NCI-H2196 treated with DMSO at 0.1 percent for 48 hours (cell line): Measurements from ENCODE around the gene C16orf95.

Source experiments
- DNase-seq: peaks from one replicate; lab custom pipeline; 2025; ENCODE audit not compliant: unreplicated experiment; lab: John Stamatoyannopoulos, UW

Gene C16orf95

DNA sequence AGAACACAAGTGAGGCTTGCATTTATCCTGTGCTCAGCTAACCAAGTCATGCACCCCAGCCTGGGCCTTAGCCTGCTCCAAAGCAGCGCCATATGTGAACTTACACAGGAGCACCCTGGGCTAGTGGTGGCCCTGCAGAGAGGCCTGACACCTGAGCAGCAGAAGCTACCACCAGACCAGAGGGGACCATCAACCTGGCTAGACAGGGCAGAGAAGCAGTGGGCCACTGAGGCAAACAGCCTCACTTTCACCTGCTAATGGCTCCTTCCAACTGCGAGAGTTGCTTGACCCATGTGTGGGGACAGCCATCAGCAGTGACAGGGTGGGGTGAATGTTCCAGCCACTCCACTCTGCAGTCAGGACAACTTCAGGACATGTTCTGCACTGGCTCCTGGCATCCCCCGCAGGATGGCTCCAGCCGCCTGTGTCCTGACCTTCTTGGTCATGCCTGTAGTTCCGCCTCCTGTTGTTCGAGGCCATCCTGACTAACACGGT, 2.9 kb upstream of the C16orf95 start:
- DNase-seq = no peak

- no peak for DNase-seq
Observed at GRCh38 chr16:87319011-87319410, 1.8 kb upstream of the C16orf95 start.

- DNase-seq = no peak
Observed at GRCh38 chr16:87317750-87318644, 805 bp upstream of the C16orf95 start.

DNA sequence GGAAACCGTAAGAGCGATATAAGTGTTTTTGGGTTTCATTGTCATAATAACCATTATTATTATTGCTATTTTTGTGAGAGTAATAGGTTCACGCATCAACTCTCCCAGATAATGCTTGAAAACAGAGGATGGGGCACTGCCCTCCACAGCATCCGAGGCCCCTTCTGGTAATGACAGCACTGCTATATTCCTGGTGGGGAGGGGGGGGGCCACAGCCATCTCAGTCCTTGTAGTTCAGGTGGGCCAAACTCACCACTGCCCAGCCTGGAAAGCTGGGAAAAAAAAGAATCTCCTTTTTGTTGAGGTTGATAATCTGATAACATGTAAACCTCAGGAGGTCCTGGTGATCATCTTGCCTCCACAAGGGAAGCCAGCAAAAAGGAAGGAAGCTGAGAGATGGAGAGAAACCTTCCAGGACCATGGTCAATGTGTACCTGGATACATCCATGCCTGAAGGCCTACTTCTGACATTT, 706 bp downstream of the C16orf95 start:
- DNase-seq = no peak

DNA sequence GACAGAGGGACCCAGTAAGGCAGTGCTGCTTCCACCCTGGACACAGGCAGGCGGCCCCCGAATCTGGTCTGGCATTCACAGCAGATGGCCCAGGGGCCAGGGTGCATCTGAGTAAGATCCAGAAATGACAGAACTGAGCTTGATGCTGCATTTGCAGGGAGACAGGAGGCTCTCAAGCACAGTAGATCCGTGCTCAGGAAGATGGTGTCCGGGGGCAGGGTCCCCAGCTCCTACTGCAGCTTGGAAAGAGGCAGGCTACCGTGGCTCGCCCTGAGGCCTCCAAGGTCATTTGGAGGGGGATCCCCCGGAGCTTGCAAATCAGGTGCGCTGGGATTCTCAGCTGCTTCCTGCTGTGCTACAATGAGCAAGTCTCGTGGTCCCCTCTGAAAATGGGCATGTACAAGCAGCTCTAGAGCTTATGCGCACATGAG, 2.2 kb downstream of the C16orf95 start:
- DNase-seq = no peak

- no peak for DNase-seq
Observed at GRCh38 chr16:87312008-87312407, 5.2 kb downstream of the C16orf95 start.

GRCh38 chr16:87311387-87311786, 5.8 kb downstream of the C16orf95 start:
- DNase-seq = no peak

DNA sequence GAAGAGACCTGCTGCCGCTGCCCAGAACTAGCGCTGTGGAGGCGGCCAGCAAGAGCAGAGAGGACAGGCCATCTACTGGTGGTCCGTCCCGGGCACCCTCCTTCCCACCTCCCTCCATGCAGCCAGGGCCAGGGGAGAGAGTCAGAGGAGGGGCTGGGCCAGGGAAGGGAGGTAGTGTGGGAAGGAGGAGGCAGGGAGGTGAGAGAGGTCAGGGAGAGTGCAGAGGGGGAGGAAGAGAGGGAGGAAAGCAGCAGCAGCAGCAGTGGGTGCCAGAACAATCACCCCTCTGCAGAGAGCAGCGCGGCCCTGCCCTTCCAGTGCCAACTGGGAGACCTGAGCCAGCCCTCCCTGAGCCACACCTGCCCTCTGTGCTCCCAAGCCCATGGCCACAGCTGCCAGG, 6.6 kb downstream of the C16orf95 start:
- DNase-seq = no peak

DNA sequence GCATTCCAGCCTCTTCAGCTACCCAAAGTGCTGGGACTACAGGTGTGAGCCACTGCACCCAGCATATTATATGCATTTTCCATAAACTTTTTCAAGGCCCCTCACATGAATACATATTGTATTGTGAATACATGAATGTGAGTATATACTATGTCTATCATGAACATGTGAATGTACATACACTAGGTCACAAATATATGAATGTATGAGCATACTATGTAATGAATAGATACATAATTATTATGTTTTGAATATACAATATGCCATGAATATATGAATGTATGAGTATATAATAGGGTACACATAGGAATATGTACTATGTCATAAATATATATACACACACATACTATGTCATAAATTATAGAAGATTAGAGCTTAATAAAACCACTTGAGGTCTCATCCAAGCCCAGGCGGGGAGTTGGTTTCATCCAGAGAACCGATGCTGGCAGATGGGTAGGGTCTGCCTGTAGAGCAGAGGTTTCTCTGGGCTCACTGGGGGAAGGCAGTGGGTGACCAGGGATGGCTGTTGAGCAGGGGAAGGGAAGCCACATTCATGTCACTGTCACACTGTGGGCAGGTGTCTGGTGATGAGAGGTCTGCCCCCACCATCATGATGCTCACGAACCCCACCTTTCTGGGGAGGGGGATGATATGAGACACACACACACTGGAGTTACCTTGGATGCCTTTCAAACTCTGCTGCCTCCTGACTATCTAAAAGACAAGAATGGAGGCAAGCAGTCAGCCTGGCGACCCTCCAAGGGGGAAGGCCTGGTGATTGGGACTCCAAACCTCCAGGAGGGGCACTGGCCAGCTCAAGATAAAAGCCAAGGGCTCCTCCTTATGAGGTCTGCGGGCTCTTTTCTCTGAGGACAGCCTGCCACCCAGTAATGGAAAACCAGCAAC, 7.3 kb downstream of the C16orf95 start:
- DNase-seq = no peak

GRCh38 chr16:87308826-87309225, 8.4 kb downstream of the C16orf95 start:
- DNase-seq = no peak

GRCh38 chr16:87306516-87306915, 10.7 kb downstream of the C16orf95 start:
- DNase-seq = no peak

DNA sequence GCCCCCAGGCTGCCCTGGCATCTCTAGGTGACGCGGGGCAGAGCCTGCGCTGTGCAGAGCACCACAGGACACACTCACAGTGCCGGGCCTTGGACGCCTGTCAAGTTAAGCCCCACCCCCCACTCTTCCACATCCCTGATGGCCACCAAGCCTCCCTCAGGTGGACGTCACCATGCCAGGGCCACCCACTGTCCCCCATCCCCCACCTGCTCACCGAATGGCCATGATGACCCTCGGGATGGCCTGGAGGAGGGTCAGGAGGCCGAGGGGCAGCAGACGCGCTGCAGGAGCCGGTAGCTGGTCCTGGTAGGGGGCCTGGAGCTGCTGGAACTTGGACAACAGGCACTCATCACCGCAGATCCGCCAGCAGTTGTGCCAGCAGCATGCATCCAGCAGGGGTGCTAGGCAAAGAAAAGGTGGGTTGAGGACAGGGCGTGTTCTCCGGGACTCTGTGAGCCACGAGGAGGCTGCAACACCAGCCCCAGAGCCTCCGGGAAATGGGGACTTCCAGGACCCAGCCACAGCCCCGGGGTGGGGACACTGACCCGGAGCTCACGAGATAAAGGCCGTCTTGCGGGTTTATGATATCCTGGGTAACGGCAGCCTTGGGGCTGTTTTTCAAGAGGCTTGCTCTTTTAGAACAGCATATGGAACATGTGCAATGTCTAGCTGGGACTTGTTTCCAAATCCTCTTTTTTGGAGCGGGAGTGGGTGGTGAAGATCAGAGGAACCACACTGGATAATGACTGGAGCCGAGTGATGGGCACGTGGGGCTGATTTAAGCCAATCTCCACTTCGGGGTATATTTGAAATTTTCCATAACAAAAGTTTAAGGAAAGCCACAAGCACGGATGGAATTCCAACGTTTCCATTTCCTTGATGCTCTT, 11.4 kb downstream of the C16orf95 start:
- no peak for DNase-seq

- no peak for DNase-seq
Observed at GRCh38 chr16:87304951-87305350, 12.2 kb downstream of the C16orf95 start.

DNA sequence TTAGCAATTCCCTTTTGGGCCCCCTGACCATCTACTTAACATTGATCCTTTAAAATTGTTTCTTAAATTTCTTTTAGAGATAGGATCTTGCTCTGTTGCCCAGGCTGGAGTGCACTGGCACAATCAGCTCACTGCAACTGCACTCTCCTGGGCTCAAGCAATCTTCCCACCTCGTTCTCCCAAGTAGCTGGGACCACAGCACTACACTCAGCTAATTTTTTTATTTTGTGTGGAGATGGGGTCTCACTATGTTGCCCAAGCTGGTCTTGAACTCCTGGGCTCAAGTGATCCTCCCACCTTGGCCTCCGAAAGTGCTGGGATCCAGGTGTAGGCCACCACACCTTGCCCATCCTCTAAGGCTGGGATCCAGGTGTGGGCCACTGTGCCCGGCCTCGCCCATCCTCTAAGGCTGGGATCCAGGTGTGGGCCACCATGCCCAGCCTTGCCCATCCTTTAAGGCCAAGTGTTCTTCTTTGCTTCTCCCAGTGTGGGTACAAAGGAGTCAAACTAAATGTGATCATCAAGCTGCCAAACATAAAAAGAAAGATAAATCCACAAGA, 13.2 kb downstream of the C16orf95 start:
- DNase-seq = no peak

DNA sequence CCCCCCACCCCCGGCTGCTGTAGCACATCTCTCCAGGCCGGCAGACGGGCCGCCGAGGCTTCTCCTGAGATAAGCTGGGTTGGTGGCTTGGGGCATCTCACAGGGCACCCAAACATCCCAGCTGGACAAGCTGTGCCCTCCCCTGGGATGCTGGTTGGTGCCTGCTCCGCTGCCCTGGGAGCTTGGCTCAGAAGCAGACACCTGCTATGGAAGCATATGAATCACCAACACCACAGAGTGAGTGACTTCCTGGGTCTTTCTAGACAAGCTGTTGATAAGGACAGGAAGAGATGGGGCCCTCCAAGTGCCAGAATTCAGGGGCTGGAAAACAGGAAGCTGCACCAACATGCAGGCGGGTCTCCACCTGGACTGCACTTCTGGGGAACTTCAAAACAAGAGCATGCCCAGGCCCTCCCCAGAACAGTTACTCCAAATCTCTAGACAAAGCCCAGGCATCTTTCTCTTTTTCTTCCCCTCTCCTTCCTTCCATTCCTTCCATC, 13.7 kb downstream of the C16orf95 start:
- DNase-seq = no peak

- no peak for DNase-seq
Observed at GRCh38 chr16:87298857-87299465, 18.2 kb downstream of the C16orf95 start.

GRCh38 chr16:87297918-87298631, 19.1 kb downstream of the C16orf95 start:
- DNase-seq = no peak

- DNase-seq = no peak
Observed at GRCh38 chr16:87297407-87297806, 19.8 kb downstream of the C16orf95 start.
